A673 (cell line): Measurements from ENCODE around the gene C1orf141. TPM values are rescaled to one million over a fixed set of nuclear protein-coding genes. Genes with fewer than 3 reads are reported as not detected.

Source experiments
- BruUV-seq: library from RNA; stranded (reverse); fragments of 400-500 nt; replicated peaks from 2 replicates; lab custom pipeline; 2021; lab: Mats Ljungman, UMichigan
- CTCF ChIA-PET: fragments of 300-600 bp; sonication (Branson Sonifier 250); formaldehyde crosslinking; loops from one replicate; lab custom pipeline; 2022; ENCODE audit warnings: antibody characterized with exemption; lab: Charles Lee
- POLR2A ChIA-PET: fragments of 300-600 bp; sonication (Branson Sonifier 250); formaldehyde crosslinking; loops from one replicate; lab custom pipeline; 2022; ENCODE audit warnings: antibody characterized with exemption; ENCODE audit not compliant: low non-redundant PET; lab: Charles Lee
- DNase-seq: peaks from one replicate; pipeline ENCODE4 v3.0.0-alpha.2; 2015; ENCODE audit warnings: low spot score
- H3K27ac ChIP-seq: fragments of 200-600 bp; sonication (generic); 2 replicates; pipeline ENCODE4 v1.5.1; 2016; ENCODE audit warnings: mixed run types, low read depth, mild to moderate bottlenecking, mixed read lengths, antibody characterized with exemption, low read length; ENCODE audit not compliant: poor library complexity, severe bottlenecking
- H3K27me3 ChIP-seq: fragments of 200-600 bp; sonication (generic); replicated peaks from 2 replicates; pipeline ENCODE4 v1.6.1; 2017; ENCODE audit warnings: mixed run types, low read depth, mild to moderate bottlenecking, mixed read lengths, antibody characterized with exemption, low read length; ENCODE audit not compliant: insufficient read depth, poor library complexity
- H3K36me3 ChIP-seq: fragments of 200-600 bp; sonication (generic); 2 replicates; pipeline ENCODE4 v1.6.1; 2016; ENCODE audit warnings: mixed run types, mild to moderate bottlenecking, mixed read lengths, antibody characterized with exemption, low read length; ENCODE audit not compliant: insufficient read depth, poor library complexity, severe bottlenecking
- H3K4me1 ChIP-seq: fragments of 200-600 bp; sonication (generic); 2 replicates; pipeline ENCODE4 v1.6.1; 2017; ENCODE audit warnings: mixed run types, mild to moderate bottlenecking, mixed read lengths, antibody characterized with exemption, low read length; ENCODE audit not compliant: insufficient read depth, poor library complexity, severe bottlenecking
- H3K4me3 ChIP-seq: fragments of 200-600 bp; sonication (generic); 2 replicates; pipeline ENCODE4 v1.5.1; 2016; ENCODE audit warnings: low read depth, mixed run types, mild to moderate bottlenecking, mixed read lengths, low read length; ENCODE audit not compliant: poor library complexity, severe bottlenecking
- H3K9me3 ChIP-seq: fragments of 200-600 bp; sonication (generic); 2 replicates; pipeline ENCODE4 v1.6.1; 2016; ENCODE audit warnings: mixed run types, low read depth, mild to moderate bottlenecking, mixed read lengths, antibody characterized with exemption, low read length; ENCODE audit not compliant: poor library complexity, severe bottlenecking
- CTCF ChIP-seq: fragments of 300-800, 200-600 bp; sonication (generic); conservative IDR thresholded peaks from 2 replicates; pipeline ENCODE4 v1.5.1; 2017; ENCODE audit warnings: low read depth, mild to moderate bottlenecking, antibody characterized with exemption, low read length, moderate library complexity, mixed read lengths
- EZH2 ChIP-seq: fragments of 200-600 bp; sonication (generic); IDR thresholded peaks from 2 replicates; pipeline ENCODE4 v1.6.1; 2017; ENCODE audit warnings: borderline replicate concordance, low read depth, mild to moderate bottlenecking, mixed read lengths, antibody characterized with exemption, low read length; ENCODE audit not compliant: poor library complexity, severe bottlenecking
- intact Hi-C: fragments of 100-400 bp; cut with micrococcal nuclease; formaldehyde crosslinking; loops from one replicate; pipeline ENCODE4 v1.10.0; 2022; ENCODE audit not compliant: unreplicated experiment
- total RNA-seq: library from RNA; stranded (reverse); gene quantifications from 2 replicates; pipeline ENCODE4 v1.2.3, GENCODE V29; 2021

Gene C1orf141
- total RNA-seq, 1 experiment from 2014 or later = not detected

- H3K27me3 ChIP-seq = no peaks in the 10 kb centered on the region
- H3K4me3 ChIP-seq = no peak overlapping the region
- TF ChIP-seq EZH2 (no peak), CTCF (no peak)
- CTCF ChIA-PET = no interaction called here
- H3K4me1 ChIP-seq = no peaks in the 10 kb centered on the region
- BruUV-seq = no TSS peak
- H3K9me3 ChIP-seq = no peaks in the 10 kb centered on the region
- H3K27ac ChIP-seq = no peak overlapping the region
- POLR2A ChIA-PET = no interaction called here
- intact Hi-C loops = no loop called here
- no peaks in the 10 kb centered on the region for H3K36me3 ChIP-seq
- no peak for DNase-seq
Measured at GRCh38 chr1:67043366-67043765, 91.4 kb downstream of the C1orf141 start.

Other genes with a start within 250 kb of the C1orf141 start
- gene DNAI4, start 210.1 kb downstream of the C1orf141 start, total RNA-seq = 4.9 and 5.3 TPM in 2 replicates
- 30.3 and 30.7 TPM in 2 replicates for gene MIER1, start 210.0 kb downstream of the C1orf141 start, total RNA-seq
- 7.1 and 7.9 TPM in 2 replicates for gene SLC35D1, start 80.8 kb downstream of the C1orf141 start, total RNA-seq
- gene IL23R, start 31.5 kb upstream of the C1orf141 start, total RNA-seq = not detected in 2 replicates
- 0.39 and 0.70 TPM in 2 replicates for gene IL12RB2, start 172.9 kb upstream of the C1orf141 start, total RNA-seq